ENCODE measurements around the gene IFNA4.

IFNA4 gene

GRCh38 chr9:21165516-21165915 is 21.9 kb downstream of the IFNA4 start:
- DNase-seq, result no peak

- no peak for DNase-seq
These were observed 27.2 kb downstream of the IFNA4 start for GRCh38 chr9:21160178-21160577.

GRCh38 chr9:21155501-21155900 is 31.9 kb downstream of the IFNA4 start:
- DNase-seq, result no peak

GRCh38 chr9:21154018-21154608 is 33.3 kb downstream of the IFNA4 start:
- no peak for DNase-seq

GRCh38 chr9:21153336-21154017 is 33.9 kb downstream of the IFNA4 start:
- no peak for DNase-seq

GRCh38 chr9:21144603-21145002 is 42.8 kb downstream of the IFNA4 start:
- DNase-seq, result no peak

GRCh38 chr9:21141427-21141882 is 45.9 kb downstream of the IFNA4 start, which contains the start of gene IFNW1:
TSS of gene IFNW1 (minus strand) at chr9:21141832. CDS start at chr9:21141570, 262 bp downstream.
- DNase-seq, result no peak

- no peak for DNase-seq
These were observed 50.4 kb downstream of the IFNA4 start for GRCh38 chr9:21137020-21137419.
